Esophagus muscularis mucosa (tissue), 4 donors: ENCODE measurements around the gene TMA7B.

ENCODE experiments used
- EP300 ChIP-seq: sonication (generic); formaldehyde crosslinking; IDR thresholded peaks from one replicate; pipeline ENCODE4 v1.6.1; 2017; ENCODE audit warnings: antibody characterized with exemption
- POLR2A ChIP-seq: fragments of 450-650 bp; IDR thresholded peaks from one replicate; pipeline ENCODE4 v1.6.1; 2017; ENCODE audit warnings: antibody characterized with exemption, moderate library complexity, mild to moderate bottlenecking, low read depth
- POLR2AphosphoS5 ChIP-seq, 2 donors: sonication (generic); formaldehyde crosslinking; IDR thresholded peaks; one replicate each; pipeline ENCODE4 v1.6.1; 2017; ENCODE audit warnings: antibody characterized with exemption in 2 of 2
- TF ChIP-seq, protein P1 (sequence below), 3 experiments: fragments of 200-600 bp in 2 of 3; fragments of 450-650 bp in 1 of 3; sonication (generic) in 2 of 3; IDR thresholded peaks; one replicate each; pipeline ENCODE4 v1.5.1; 2017 to 2019; ENCODE audit warnings: antibody characterized with exemption in 3 of 3, mild to moderate bottlenecking in 2 of 3, moderate library complexity in 1 of 3

DNA sequence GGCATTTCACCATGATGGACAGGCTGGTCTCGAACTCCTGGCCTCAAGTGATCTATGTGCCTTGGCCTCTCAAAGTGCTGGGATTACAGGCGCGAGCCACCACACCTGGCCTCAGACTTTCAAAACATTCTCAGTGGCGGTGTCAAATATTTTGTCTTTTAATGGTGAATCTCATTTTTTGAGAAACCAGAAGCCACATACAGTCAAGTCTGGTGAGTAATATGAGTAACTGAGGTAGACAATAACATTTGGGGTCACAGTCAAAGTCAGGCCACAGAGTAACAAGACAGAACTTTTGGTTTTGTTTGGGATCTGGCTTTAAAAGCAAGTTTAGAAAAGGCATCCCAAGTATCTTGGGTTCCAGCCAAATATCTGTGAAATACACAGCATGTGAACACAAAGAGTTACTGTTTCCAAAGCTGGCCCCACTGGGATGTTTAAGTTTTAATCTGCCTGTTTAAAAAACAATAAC lies 5.6 kb upstream of the TMA7B start:
- TF ChIP-seq POLR2A (no peak), POLR2AphosphoS5 (IDR thresholded peaks at IDR 0.05) (no peak), EP300 (no peak)
- TF ChIP-seq, protein P1, sequence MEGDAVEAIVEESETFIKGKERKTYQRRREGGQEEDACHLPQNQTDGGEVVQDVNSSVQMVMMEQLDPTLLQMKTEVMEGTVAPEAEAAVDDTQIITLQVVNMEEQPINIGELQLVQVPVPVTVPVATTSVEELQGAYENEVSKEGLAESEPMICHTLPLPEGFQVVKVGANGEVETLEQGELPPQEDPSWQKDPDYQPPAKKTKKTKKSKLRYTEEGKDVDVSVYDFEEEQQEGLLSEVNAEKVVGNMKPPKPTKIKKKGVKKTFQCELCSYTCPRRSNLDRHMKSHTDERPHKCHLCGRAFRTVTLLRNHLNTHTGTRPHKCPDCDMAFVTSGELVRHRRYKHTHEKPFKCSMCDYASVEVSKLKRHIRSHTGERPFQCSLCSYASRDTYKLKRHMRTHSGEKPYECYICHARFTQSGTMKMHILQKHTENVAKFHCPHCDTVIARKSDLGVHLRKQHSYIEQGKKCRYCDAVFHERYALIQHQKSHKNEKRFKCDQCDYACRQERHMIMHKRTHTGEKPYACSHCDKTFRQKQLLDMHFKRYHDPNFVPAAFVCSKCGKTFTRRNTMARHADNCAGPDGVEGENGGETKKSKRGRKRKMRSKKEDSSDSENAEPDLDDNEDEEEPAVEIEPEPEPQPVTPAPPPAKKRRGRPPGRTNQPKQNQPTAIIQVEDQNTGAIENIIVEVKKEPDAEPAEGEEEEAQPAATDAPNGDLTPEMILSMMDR (IDR thresholded peaks at IDR 0.05), result no peak
